Measurements from ENCODE around the gene ST8SIA2. TPM values are rescaled to one million over a fixed set of nuclear protein-coding genes. Genes with fewer than 3 reads are reported as not detected.

Gene ST8SIA2
- total RNA-seq, 1 donor, result under 0.01 TPM

GRCh38 chr15:92449476-92449875 is 55.8 kb downstream of the ST8SIA2 start:
- H3K9me3 ChIP-seq (ENCODE audit: low read depth, low read length), result no peaks in the 10 kb centered on the region
- H3K4me1 ChIP-seq (ENCODE audit: insufficient read depth, low read length), result no peaks in the 10 kb centered on the region
- no peaks in the 10 kb centered on the region for H3K27me3 ChIP-seq (ENCODE audit: insufficient read depth, low read length)
- H3K4me3 ChIP-seq (ENCODE audit: low read length), result no peak overlapping the region

- no peaks in the 10 kb centered on the region for H3K9me3 ChIP-seq (ENCODE audit: low read depth, low read length)
- H3K4me3 ChIP-seq (ENCODE audit: low read length), result no peak overlapping the region
- H3K27me3 ChIP-seq (ENCODE audit: insufficient read depth, low read length), result no peaks in the 10 kb centered on the region
- no peaks in the 10 kb centered on the region for H3K4me1 ChIP-seq (ENCODE audit: insufficient read depth, low read length)
These were observed 57.6 kb downstream of the ST8SIA2 start for GRCh38 chr15:92451225-92451825.

GRCh38 chr15:92452143-92452542 is 58.5 kb downstream of the ST8SIA2 start:
- H3K4me3 ChIP-seq (ENCODE audit: low read length), result no peak overlapping the region
- no peaks in the 10 kb centered on the region for H3K27me3 ChIP-seq (ENCODE audit: insufficient read depth, low read length)
- no peaks in the 10 kb centered on the region for H3K4me1 ChIP-seq (ENCODE audit: insufficient read depth, low read length)
- no peaks in the 10 kb centered on the region for H3K9me3 ChIP-seq (ENCODE audit: low read depth, low read length)

- Histone ChIP-seq H3K27me3 (ENCODE audit: insufficient read depth, low read length) (no peaks in the 10 kb centered on the region), H3K4me1 (ENCODE audit: insufficient read depth, low read length) (no peaks in the 10 kb centered on the region), H3K9me3 (ENCODE audit: low read depth, low read length) (no peaks in the 10 kb centered on the region), H3K4me3 (ENCODE audit: low read length) (no peak overlapping the region)
These were observed 59.9 kb downstream of the ST8SIA2 start for GRCh38 chr15:92453607-92454006.

- no peaks in the 10 kb centered on the region for H3K27me3 ChIP-seq (ENCODE audit: insufficient read depth, low read length)
- H3K4me1 ChIP-seq (ENCODE audit: insufficient read depth, low read length), result no peaks in the 10 kb centered on the region
- H3K9me3 ChIP-seq (ENCODE audit: low read depth, low read length), result no peaks in the 10 kb centered on the region
- H3K4me3 ChIP-seq (ENCODE audit: low read length), result no peak overlapping the region
These were observed 60.9 kb downstream of the ST8SIA2 start for GRCh38 chr15:92454555-92455105.

- H3K27me3 ChIP-seq (ENCODE audit: insufficient read depth, low read length), result no peaks in the 10 kb centered on the region
- no peaks in the 10 kb centered on the region for H3K4me1 ChIP-seq (ENCODE audit: insufficient read depth, low read length)
- H3K9me3 ChIP-seq (ENCODE audit: low read depth, low read length), result no peaks in the 10 kb centered on the region
- no peak overlapping the region for H3K4me3 ChIP-seq (ENCODE audit: low read length)
These were observed 61.6 kb downstream of the ST8SIA2 start for GRCh38 chr15:92455271-92455670.

- no peak overlapping the region for H3K4me3 ChIP-seq (ENCODE audit: low read length)
- H3K4me1 ChIP-seq (ENCODE audit: insufficient read depth, low read length), result no peaks in the 10 kb centered on the region
- no peaks in the 10 kb centered on the region for H3K9me3 ChIP-seq (ENCODE audit: low read depth, low read length)
- no peaks in the 10 kb centered on the region for H3K27me3 ChIP-seq (ENCODE audit: insufficient read depth, low read length)
These were observed 63.9 kb downstream of the ST8SIA2 start for GRCh38 chr15:92457471-92458041.

- H3K27me3 ChIP-seq (ENCODE audit: insufficient read depth, low read length), result no peaks in the 10 kb centered on the region
- H3K4me1 ChIP-seq (ENCODE audit: insufficient read depth, low read length), result no peaks in the 10 kb centered on the region
- no peaks in the 10 kb centered on the region for H3K9me3 ChIP-seq (ENCODE audit: low read depth, low read length)
- no peak overlapping the region for H3K4me3 ChIP-seq (ENCODE audit: low read length)
These were observed 66.3 kb downstream of the ST8SIA2 start for GRCh38 chr15:92460023-92460422.

GRCh38 chr15:92462424-92463125 is 68.9 kb downstream of the ST8SIA2 start:
- H3K9me3 ChIP-seq (ENCODE audit: low read depth, low read length), result no peaks in the 10 kb centered on the region
- no peaks in the 10 kb centered on the region for H3K4me1 ChIP-seq (ENCODE audit: insufficient read depth, low read length)
- no peaks in the 10 kb centered on the region for H3K27me3 ChIP-seq (ENCODE audit: insufficient read depth, low read length)
- H3K4me3 ChIP-seq (ENCODE audit: low read length), result no peak overlapping the region

GRCh38 chr15:92463352-92463751 is 69.7 kb downstream of the ST8SIA2 start:
- H3K4me1 ChIP-seq (ENCODE audit: insufficient read depth, low read length), result no peaks in the 10 kb centered on the region
- no peaks in the 10 kb centered on the region for H3K9me3 ChIP-seq (ENCODE audit: low read depth, low read length)
- no peak overlapping the region for H3K4me3 ChIP-seq (ENCODE audit: low read length)
- H3K27me3 ChIP-seq (ENCODE audit: insufficient read depth, low read length), result no peaks in the 10 kb centered on the region

GRCh38 chr15:92463826-92464225 is 70.1 kb downstream of the ST8SIA2 start:
- H3K4me1 ChIP-seq (ENCODE audit: insufficient read depth, low read length), result no peaks in the 10 kb centered on the region

GRCh38 chr15:92466834-92467233 is 73.2 kb downstream of the ST8SIA2 start:
- Histone ChIP-seq H3K4me3 (ENCODE audit: low read length) (no peak overlapping the region), H3K27me3 (ENCODE audit: insufficient read depth, low read length) (no peaks in the 10 kb centered on the region), H3K4me1 (ENCODE audit: insufficient read depth, low read length) (no peaks in the 10 kb centered on the region), H3K9me3 (ENCODE audit: low read depth, low read length) (no peaks in the 10 kb centered on the region)

More at GRCh38 chr15:92463826-92464225, 70.1 kb downstream of the ST8SIA2 start:
- no peaks in the 10 kb centered on the region for H3K9me3 ChIP-seq (ENCODE audit: low read depth, low read length)
- H3K4me3 ChIP-seq (ENCODE audit: low read length), result no peak overlapping the region
- H3K27me3 ChIP-seq (ENCODE audit: insufficient read depth, low read length), result no peaks in the 10 kb centered on the region

GRCh38 chr15:92467245-92467644 is 73.6 kb downstream of the ST8SIA2 start:
- no peaks in the 10 kb centered on the region for H3K27me3 ChIP-seq (ENCODE audit: insufficient read depth, low read length)
- no peaks in the 10 kb centered on the region for H3K4me1 ChIP-seq (ENCODE audit: insufficient read depth, low read length)
- H3K9me3 ChIP-seq (ENCODE audit: low read depth, low read length), result no peaks in the 10 kb centered on the region
- H3K4me3 ChIP-seq (ENCODE audit: low read length), result no peak overlapping the region

GRCh38 chr15:92468991-92469390 is 75.3 kb downstream of the ST8SIA2 start:
- Histone ChIP-seq H3K4me3 (ENCODE audit: low read length) (no peak overlapping the region), H3K4me1 (ENCODE audit: insufficient read depth, low read length) (no peaks in the 10 kb centered on the region), H3K9me3 (ENCODE audit: low read depth, low read length) (no peaks in the 10 kb centered on the region), H3K27me3 (ENCODE audit: insufficient read depth, low read length) (no peaks in the 10 kb centered on the region)

- Histone ChIP-seq H3K4me3 (ENCODE audit: low read length) (no peak overlapping the region), H3K27me3 (ENCODE audit: insufficient read depth, low read length) (no peaks in the 10 kb centered on the region), H3K4me1 (ENCODE audit: insufficient read depth, low read length) (no peaks in the 10 kb centered on the region), H3K9me3 (ENCODE audit: low read depth, low read length) (no peaks in the 10 kb centered on the region)
These were observed 77.6 kb downstream of the ST8SIA2 start for GRCh38 chr15:92471288-92471687.

Measured in mononuclear cell (primary cell).